DND-41 (cell line): ENCODE results near the gene TNF.

Source experiments
- ATAC-seq: fragments of 200-7000 bp; cut with Tn5 transposase; 3 replicates; pipeline ENCODE4 v1.9.1; 2021; ENCODE audit warnings: low read depth; ENCODE audit not compliant: insufficient read depth
- DNase-seq: peaks from one replicate; pipeline ENCODE4 v3.0.0-alpha.2; 2020
- H2AFZ ChIP-seq: 2 replicates; pipeline ENCODE4 v1.6.0; 2012; ENCODE audit warnings: low read depth, low read length
- H3K27ac ChIP-seq: 2 replicates; pipeline ENCODE4 v1.5.1; 2012; ENCODE audit warnings: low read length, inconsistent platforms
- H3K27me3 ChIP-seq: fragments of 200-600 bp; sonication (generic); 2 replicates; pipeline ENCODE4 v1.6.0; 2012; ENCODE audit warnings: low read length, mild to moderate bottlenecking, inconsistent platforms; ENCODE audit not compliant: insufficient read depth, poor library complexity
- H3K36me3 ChIP-seq: 2 replicates; pipeline ENCODE4 v1.5.1; 2012; ENCODE audit warnings: low read length, inconsistent platforms; ENCODE audit not compliant: insufficient read depth
- H3K4me1 ChIP-seq: 2 replicates; pipeline ENCODE4 v1.5.1; 2012; ENCODE audit warnings: mild to moderate bottlenecking, low read length; ENCODE audit not compliant: insufficient read depth
- H3K4me2 ChIP-seq: 2 replicates; pipeline ENCODE4 v1.6.0; 2012; ENCODE audit warnings: mild to moderate bottlenecking, moderate library complexity, low read length, inconsistent platforms; ENCODE audit not compliant: insufficient read depth
- H3K4me3 ChIP-seq, 2 experiments: fragments of 200-600 bp in 1 of 2; shearing (Covaris generic) in 1 of 2; 2 replicates each; pipeline ENCODE4 v1.5.1; 2012 to 2016; ENCODE audit warnings: inconsistent platforms in 2 of 2, low read length in 2 of 2, mild to moderate bottlenecking in 2 of 2, low read depth in 1 of 2, moderate library complexity in 1 of 2
- H3K79me2 ChIP-seq: 2 replicates; pipeline ENCODE4 v1.6.0; 2012; ENCODE audit warnings: low read length, inconsistent platforms; ENCODE audit not compliant: insufficient read depth
- H3K9ac ChIP-seq: 2 replicates; pipeline ENCODE4 v1.6.0; 2012; ENCODE audit warnings: low read depth, mild to moderate bottlenecking, inconsistent platforms, low read length, moderate library complexity
- H3K9me3 ChIP-seq: 2 replicates; pipeline ENCODE4 v1.5.1; 2012; ENCODE audit warnings: low read length, moderate library complexity, mild to moderate bottlenecking, inconsistent platforms; ENCODE audit not compliant: insufficient read depth, severe bottlenecking
- H4K20me1 ChIP-seq: 2 replicates; pipeline ENCODE4 v1.6.0; 2012; ENCODE audit warnings: low read length; ENCODE audit not compliant: insufficient read depth
- EZH2 ChIP-seq: IDR thresholded peaks from 3 replicates; pipeline ENCODE4 v1.6.1; 2012; ENCODE audit warnings: borderline replicate concordance, low read depth, mild to moderate bottlenecking, moderate library complexity, low read length, inconsistent platforms; ENCODE audit not compliant: severe bottlenecking
- TF ChIP-seq, protein P1 (sequence below): IDR thresholded peaks from 2 replicates; pipeline ENCODE4 v1.5.1; 2012; ENCODE audit warnings: borderline replicate concordance, low read length, moderate library complexity, mild to moderate bottlenecking; ENCODE audit not compliant: poor library complexity, severe bottlenecking; ENCODE audit errors: extremely low read depth

Gene TNF

DNA sequence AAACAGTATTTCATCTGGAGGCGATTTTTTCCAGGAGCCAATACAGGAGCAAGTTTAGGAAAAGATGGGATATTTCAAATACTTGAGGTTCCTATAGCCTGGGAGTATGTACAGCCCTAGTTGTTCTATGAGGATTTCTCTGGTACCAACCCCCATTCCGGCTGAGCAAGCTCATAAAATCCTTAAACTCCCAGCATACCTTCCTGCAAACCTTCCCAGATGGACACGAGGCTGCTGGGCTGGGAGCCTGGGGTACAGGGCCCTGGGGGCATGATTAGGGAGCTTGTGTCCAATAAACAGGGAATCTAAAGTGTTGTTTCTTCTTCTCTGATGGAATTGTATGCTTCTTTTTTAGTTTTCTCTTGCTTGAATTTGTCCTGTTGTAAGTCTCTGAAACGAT lies 46.6 kb downstream of the TNF start:
- H3K4me2 ChIP-seq, result peak overlapping the region; percentile 72
- DNase-seq (no peak), ATAC-seq (no peak)
- no peaks in the 10 kb centered on the region for H3K27me3 ChIP-seq
- H3K4me3 ChIP-seq, result peak overlapping the region; percentile 63 to 64; a peak in 3 of 4 replicates
- H3K4me1 ChIP-seq, result peaks cover 46% of the 10 kb centered on the region
- H3K36me3 ChIP-seq, result peaks cover 55% of the 10 kb centered on the region
- H3K9me3 ChIP-seq, result no peaks in the 10 kb centered on the region
- no peak overlapping the region for H2AFZ ChIP-seq
- peaks cover 68% of the 10 kb centered on the region for H3K79me2 ChIP-seq
- H4K20me1 ChIP-seq, result peaks cover 47% of the 10 kb centered on the region
- TF ChIP-seq, protein P1, sequence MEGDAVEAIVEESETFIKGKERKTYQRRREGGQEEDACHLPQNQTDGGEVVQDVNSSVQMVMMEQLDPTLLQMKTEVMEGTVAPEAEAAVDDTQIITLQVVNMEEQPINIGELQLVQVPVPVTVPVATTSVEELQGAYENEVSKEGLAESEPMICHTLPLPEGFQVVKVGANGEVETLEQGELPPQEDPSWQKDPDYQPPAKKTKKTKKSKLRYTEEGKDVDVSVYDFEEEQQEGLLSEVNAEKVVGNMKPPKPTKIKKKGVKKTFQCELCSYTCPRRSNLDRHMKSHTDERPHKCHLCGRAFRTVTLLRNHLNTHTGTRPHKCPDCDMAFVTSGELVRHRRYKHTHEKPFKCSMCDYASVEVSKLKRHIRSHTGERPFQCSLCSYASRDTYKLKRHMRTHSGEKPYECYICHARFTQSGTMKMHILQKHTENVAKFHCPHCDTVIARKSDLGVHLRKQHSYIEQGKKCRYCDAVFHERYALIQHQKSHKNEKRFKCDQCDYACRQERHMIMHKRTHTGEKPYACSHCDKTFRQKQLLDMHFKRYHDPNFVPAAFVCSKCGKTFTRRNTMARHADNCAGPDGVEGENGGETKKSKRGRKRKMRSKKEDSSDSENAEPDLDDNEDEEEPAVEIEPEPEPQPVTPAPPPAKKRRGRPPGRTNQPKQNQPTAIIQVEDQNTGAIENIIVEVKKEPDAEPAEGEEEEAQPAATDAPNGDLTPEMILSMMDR, result no peak
- TF ChIP-seq EZH2, result no peak
- H3K9ac ChIP-seq, result peak overlapping the region; percentile 90
- H3K27ac ChIP-seq, result peak overlapping the region; percentile 97

DNA sequence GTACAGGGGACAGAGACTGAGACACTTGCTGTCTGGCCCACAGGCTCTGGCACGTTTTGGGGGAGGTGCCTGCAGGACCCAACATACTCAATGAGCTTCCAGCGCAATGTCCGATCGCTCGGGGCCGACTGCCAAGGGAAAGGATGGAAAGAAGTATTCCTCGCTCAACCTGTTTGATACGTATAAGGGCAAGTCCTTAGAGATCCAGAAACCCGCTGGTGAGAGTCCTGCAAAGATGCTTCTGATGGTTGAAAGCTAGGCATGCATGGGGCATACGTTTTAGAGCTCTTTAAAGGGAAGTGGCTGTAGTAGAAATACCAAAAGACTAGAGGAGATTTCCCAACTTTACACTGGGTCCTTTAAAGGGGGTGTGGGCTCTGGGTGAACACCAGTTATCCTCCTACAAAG lies 47.3 kb downstream of the TNF start:
- DNase-seq (no peak), ATAC-seq (no peak)
- Histone ChIP-seq H3K4me2 (peak overlapping the region; percentile 72), H2AFZ (no peak overlapping the region), H3K36me3 (peaks cover 62% of the 10 kb centered on the region), H4K20me1 (peaks cover 52% of the 10 kb centered on the region), H3K27me3 (no peaks in the 10 kb centered on the region), H3K9ac (peak overlapping the region; percentile 90; the same call in 1 of the 2 replicates), H3K4me3 (peak overlapping the region in 1 of 2 experiments; percentile 63; a peak in 2 of 4 replicates), H3K9me3 (no peaks in the 10 kb centered on the region), H3K79me2 (peaks cover 75% of the 10 kb centered on the region), H3K27ac (0 out of 2 replicates have a peak overlapping the region, but pooled peaks have one; percentile 4), H3K4me1 (peaks cover 47% of the 10 kb centered on the region)
- no peak for TF ChIP-seq EZH2
- TF ChIP-seq, protein P1, result no peak

DNA sequence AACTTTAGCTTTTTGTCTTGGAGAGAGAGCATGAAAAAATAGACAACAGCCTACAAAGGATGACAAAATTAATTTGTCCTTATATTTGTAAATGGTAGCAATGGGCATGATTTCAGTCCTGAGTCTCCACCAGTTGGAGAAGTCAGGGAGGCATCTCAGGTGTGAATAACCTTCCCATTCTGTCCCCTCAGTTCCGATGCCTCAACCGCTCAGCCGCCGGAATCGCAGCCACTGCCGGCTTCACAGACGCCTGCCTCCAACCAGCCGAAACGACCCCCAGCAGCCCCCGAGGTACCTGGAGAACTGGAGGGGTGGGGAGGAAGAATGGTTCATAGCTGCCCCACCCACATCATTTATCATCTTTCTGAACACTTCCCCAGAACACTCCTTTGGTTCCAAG lies 48.7 kb downstream of the TNF start:
- Histone ChIP-seq H3K36me3 (peaks cover 76% of the 10 kb centered on the region), H3K4me1 (peaks cover 46% of the 10 kb centered on the region), H4K20me1 (peaks cover 59% of the 10 kb centered on the region), H3K9me3 (no peaks in the 10 kb centered on the region), H3K79me2 (peaks cover 88% of the 10 kb centered on the region), H2AFZ (no peak overlapping the region), H3K27ac (no peak overlapping the region), H3K27me3 (no peaks in the 10 kb centered on the region), H3K4me3 (no peak overlapping the region), H3K9ac (no peak overlapping the region), H3K4me2 (peak overlapping the region; percentile 40; the same call in 1 of the 2 replicates)
- no peak for TF ChIP-seq EZH2
- TF ChIP-seq, protein P1, result no peak
- no peak for ATAC-seq
- DNase-seq, result no peak

DNA sequence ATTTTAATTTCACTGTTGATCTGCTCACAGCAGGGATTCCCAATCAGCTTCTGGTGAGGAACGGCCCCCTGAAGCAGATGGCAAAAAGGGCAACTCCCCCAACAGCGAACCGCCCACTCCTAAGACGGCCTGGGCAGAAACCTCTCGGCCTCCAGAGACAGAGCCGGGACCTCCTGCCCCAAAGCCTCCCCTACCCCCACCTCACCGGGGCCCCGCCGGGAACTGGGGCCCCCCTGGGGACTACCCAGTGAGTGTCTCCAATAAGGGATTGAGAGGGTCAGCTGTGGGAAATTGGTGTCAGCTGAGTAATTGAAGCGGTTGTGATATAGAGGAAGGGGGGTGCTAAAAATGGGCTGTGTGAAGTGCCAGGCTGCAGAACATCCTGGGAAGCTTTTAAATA lies 51.6 kb downstream of the TNF start:
- Histone ChIP-seq H3K4me1 (peaks cover 32% of the 10 kb centered on the region), H2AFZ (no peak overlapping the region), H3K27ac (no peak overlapping the region), H4K20me1 (peaks cover 73% of the 10 kb centered on the region), H3K79me2 (peaks cover 88% of the 10 kb centered on the region), H3K4me3 (no peak overlapping the region), H3K27me3 (no peaks in the 10 kb centered on the region), H3K4me2 (no peak overlapping the region), H3K36me3 (peaks cover 100% of the 10 kb centered on the region), H3K9me3 (no peaks in the 10 kb centered on the region), H3K9ac (no peak overlapping the region)
- TF ChIP-seq, protein P1, result no peak
- no peak for TF ChIP-seq EZH2
- ATAC-seq (no peak), DNase-seq (no peak)
